NCI-H2107 treated with DMSO at 0.1 percent for 48 hours (cell line): ENCODE measurements around the gene DAP.
A peak's percentile ranks its signal among the peaks of the same experiment; 100 is the strongest.
"Not testable (repeated sequence)": the region's sequence is repeated elsewhere in the genome, so short reads cannot be mapped to it uniquely, and the experiment has no call there.

Source experiments
- DNase-seq: peaks from one replicate; lab custom pipeline; 2025; ENCODE audit not compliant: unreplicated experiment; lab: John Stamatoyannopoulos, UW

Gene DAP

GRCh38 chr5:10655972-10656830 lies 104.8 kb downstream of the DAP start:
- DNase-seq, result no peak

- peak; percentile 22 for DNase-seq
Measured at GRCh38 chr5:10655161-10655971, 105.7 kb downstream of the DAP start.

GRCh38 chr5:10654566-10654965 lies 106.5 kb downstream of the DAP start:
- DNase-seq, result no peak

- DNase-seq, result no peak
Measured at GRCh38 chr5:10653751-10654400, 107.2 kb downstream of the DAP start.

GRCh38 chr5:10653043-10653442 lies 108.0 kb downstream of the DAP start:
- DNase-seq, result no peak

- no peak for DNase-seq
Measured at GRCh38 chr5:10652606-10653005, 108.4 kb downstream of the DAP start.

- no peak for DNase-seq
Measured at GRCh38 chr5:10652151-10652550, 108.9 kb downstream of the DAP start.

GRCh38 chr5:10649666-10650380 lies 111.2 kb downstream of the DAP start:
- no peak for DNase-seq

GRCh38 chr5:10648806-10649665 lies 112.0 kb downstream of the DAP start:
- DNase-seq, result no peak

GRCh38 chr5:10647640-10648039 lies 113.4 kb downstream of the DAP start:
- DNase-seq, result no peak

- DNase-seq, result no peak
Measured at GRCh38 chr5:10645671-10646070, 115.4 kb downstream of the DAP start.

GRCh38 chr5:10645146-10645545 lies 115.9 kb downstream of the DAP start:
- DNase-seq, result no peak

GRCh38 chr5:10644192-10644591 lies 116.8 kb downstream of the DAP start:
- DNase-seq, result no peak

- no peak for DNase-seq
Measured at GRCh38 chr5:10642367-10642766, 118.7 kb downstream of the DAP start.

GRCh38 chr5:10639846-10640368 lies 121.1 kb downstream of the DAP start:
- DNase-seq, result no peak

- DNase-seq, result not testable (repeated sequence)
Measured at GRCh38 chr5:10638723-10639122, 122.3 kb downstream of the DAP start.

- no peak for DNase-seq
Measured at GRCh38 chr5:10637944-10638343, 123.1 kb downstream of the DAP start.

- DNase-seq, result no peak
Measured at GRCh38 chr5:10636363-10637142, 124.5 kb downstream of the DAP start.

GRCh38 chr5:10635867-10636350 lies 125.1 kb downstream of the DAP start:
- no peak for DNase-seq
